HG03457 (cell line): ENCODE data around the gene CMIP.

Experiments
- ATAC-seq: cut with Tn5 transposase; IDR thresholded peaks from one replicate; pipeline ENCODE4 v1.9.1; 2021; ENCODE audit warnings: moderate number of reproducible peaks; ENCODE audit not compliant: unreplicated experiment

The CMIP gene

DNA sequence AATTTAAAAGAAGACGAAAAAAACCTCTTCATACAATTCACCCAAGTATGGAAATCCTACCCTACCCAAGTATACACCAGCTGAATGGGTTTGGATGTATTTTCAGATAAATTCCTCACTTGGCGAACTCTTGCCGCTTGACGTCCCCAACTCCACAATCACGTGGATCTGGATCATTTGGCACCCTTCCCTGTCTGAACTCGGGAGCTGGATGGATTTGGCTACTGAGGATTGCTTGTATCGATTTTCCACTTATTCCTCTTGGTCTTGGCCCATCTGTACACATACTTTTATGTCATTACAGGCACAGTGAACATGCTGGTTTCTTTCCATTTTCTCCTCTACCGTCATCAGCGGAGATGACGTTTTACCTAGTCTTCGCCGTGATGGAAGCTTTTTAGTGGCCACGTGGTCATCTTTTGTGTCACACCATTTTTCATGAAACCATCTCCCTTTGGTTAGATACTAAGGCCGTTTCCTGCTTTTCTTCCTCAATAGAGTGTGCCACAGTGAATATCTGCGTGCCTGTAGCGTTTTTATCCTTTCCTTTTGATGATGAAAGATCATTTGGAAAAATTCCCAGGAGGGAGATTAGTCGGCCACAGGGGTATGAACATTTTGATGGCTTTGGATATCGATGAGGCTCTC lies 47.1 kb downstream of the CMIP start:
- no peak for ATAC-seq

DNA sequence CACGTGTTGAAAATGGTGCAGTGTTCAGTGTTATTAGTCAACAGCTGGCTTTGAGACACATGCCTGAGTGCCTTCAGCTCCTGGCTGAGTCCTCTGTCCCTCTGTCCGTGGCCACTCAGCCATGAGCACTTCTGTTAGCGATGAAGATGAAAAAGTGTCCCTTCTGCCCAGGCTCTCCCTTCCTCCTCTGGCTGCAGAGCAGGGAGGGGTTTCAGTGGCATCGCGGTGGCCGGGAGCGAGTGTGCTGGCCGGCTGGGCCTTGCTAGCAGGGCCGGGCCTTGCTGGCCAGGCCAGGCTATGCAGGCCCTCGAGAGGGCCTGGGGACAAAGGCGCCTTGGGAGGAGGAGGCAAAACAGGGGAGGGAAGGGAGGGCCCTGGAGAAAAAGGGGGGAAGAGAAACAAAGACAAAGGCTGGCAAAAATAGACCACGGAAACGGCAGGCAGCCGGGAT lies 47.7 kb downstream of the CMIP start:
- ATAC-seq: no peak

DNA sequence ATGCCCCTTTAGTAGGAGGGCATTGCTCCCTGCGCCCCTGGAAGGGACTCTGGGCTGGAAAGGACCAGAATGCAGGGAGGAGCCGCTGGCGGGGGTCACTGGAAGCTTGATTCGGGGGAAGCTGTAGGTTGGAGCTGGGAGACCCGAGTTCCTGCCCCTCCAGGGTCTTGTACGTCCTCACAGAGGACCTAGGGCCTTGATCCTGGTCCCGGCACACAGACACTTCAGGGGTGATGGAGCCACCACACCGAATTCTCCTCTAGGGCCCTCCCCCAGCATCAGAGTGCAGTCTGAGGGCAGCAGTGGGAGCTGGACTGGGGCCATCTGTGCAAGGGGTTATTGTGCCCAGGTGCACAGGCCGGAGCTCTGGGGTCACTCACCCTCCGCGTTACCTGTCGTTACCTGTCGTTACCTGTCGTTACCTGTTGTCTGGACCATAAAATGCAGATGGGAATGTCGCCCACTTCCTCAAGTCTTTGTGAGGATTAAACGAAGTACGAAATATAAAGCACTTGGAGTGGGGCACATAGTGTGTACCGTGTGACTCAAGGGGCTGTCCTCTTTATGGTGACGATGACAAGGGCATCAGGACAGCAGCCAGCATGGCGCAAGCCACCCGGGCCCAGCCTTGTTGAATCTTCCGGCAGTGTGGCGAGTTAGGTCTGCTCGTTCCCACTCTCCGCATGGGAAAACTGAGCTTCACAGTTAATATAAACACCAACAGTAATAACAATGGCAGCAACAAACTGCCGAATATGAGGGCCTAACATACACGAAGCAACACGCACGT lies 48.6 kb downstream of the CMIP start:
- ATAC-seq: no peak

DNA sequence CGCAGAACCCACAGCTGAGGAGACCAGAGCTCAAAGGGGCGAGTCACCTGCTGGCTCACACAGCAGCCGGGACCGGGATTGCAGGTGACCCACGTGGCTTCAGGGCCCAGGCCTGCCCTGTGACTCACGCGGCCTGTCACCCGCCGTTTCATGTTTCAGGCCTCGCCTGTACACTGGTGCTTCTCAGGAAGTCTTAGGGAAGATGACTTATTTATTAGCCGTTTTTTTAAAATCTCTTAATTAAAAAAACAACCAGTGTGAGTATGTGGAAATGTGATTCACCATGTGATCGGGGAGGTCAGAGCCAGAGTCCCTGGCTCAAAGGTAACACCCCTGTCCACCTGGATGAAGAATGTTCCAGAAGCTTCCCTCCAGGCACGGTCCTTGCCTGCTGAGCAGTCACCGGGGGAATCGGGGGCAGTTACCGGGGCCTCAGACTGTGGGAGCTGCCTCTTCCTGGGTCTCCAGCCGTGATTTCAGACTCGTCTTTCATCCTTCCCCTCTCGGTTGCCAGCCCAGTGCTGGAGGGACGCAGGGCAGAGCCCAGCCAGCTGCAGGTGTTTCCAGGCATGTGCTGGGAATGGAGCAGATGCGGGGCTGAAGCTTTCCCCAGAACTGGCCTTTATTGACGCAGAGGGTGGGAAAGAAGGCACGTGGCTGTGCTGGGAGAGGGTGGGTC lies 49.3 kb downstream of the CMIP start:
- no peak for ATAC-seq

DNA sequence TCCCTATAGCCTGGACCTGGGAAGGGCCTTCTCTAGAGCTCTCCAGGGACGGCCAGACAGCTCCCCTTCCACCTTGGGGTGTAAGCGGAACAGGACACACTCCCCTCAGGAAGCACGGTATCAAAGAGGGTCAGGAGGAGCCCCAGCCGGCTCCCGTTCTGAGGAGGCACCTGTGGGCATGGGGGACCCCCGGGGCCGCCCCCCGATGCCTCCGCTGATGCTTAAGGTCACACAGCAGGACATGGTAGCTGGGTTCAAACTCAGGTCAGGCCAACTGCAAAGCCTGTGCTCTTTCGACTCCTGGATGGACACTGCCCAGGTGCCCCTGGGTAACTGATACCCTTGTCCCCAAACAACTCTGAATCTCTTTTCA lies 49.8 kb downstream of the CMIP start:
- no peak for ATAC-seq

DNA sequence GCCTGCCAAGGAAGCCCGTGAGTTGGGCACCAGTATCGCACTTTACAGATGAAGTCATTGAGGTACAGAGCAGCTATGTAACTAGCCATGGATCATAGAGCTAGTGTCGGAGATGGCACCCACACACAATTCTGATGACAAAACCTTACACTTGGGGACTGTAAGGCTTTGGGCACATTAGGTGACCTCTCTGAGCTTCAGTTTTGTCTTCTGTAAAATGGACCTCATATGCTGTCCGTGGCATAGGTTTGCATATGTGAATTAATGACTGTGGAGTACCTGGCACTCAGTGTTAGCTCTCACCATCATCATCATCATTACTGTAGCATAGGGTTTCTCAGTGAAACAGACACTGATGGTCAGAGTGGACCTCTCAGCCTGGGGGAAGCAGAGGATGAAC lies 50.3 kb downstream of the CMIP start:
- ATAC-seq: no peak

DNA sequence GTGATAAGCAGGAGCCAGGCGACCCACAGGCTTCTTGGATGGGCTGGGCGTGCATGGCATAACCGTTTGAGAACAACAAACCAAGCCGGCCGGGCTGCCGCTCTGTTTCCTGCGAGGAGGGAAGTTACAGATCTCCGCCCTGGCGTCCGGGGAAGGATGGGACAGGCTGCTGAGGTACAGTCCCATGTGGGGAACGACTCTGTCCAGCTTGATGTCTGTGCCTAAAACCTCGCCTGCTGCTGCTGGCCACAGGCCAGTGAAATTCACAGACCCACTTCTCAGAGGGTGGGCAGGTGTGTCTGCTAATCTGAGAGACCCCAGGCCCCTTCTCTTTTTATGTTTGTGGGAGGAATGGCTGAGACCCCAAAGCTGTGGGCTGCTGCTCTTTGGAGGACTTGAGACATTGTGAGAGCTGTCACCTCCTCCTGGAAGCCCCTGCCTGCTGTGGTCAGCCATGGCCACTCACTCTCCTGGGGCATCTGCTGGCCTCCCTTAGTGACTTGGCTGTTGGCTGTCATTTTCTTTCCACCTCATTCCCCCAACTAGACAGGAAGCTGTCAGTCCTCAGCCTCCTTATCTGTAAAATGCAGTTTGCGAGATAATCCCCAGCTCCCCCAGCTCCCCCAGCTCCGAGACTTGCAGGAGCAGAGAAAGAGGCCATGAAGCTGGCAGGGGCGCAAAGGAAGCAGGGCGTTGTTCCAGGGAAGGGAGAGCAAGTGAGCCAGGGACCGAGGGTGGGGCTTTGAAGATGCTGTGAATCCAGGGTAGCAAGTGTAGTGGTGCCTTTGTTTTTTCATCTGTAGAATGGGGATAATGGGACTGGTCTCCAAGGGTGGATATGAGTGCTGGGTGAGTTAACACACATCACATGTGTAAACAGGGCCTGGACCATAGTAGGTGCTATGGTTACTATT lies 51.0 kb downstream of the CMIP start:
- ATAC-seq: no peak

DNA sequence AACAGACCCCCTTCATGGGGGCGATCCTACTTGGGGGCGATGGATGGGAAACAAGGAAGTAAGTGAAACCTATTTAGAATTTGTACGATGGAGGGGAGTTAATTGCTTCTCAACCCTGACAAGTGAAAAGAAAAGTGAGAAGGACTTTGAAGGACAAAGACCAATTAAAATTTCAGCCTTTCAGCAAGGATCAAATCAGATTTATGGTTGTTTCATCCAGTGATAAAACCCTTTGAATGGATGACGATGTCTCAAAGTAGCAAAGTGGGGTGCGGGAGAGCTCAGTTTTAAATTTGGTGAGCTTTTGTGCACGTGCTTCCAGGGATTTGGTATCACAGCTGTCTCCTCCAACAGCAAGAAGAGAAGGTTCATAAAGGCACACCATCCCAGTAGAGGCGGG lies 51.7 kb downstream of the CMIP start:
- ATAC-seq: no peak

DNA sequence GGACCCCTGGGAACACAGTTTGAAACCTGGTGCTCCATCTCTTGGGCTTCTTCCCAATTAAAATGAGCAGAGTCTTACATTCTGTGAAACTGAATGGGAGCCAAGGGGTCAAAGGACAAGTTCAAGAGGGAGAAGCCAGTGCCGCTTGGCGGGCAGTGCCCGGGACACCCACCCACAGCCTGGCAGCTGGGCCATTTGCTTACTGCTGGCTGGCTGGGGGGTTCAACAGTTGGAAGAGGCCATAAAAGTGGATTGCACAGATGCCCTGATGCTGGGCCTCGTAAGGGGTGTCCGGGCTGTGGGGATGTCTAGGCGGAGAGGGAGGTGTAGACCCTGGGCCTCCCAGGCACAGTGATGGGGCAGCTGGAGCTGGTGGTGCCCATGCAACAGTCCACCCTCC lies 52.1 kb downstream of the CMIP start:
- no peak for ATAC-seq

DNA sequence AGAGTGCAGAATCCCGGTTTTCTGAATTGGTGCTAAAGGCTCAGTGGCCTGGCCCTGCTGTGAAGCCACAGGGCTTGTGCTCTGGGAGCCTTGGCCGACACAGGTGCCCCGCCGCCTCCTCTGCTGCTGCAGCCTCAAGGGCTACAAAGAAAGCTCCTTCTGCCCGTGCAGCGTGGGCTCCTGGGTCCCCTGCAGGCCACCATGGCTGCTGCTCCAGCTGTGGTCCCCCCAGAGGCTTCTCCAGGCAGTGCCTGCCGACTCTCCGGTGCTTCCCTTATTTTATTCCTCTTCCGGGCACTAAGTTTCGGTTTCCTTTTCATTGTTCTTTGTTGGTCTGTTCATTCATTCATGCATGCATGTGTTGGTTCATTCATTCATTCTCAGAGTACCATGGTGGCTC lies 53.1 kb downstream of the CMIP start:
- ATAC-seq: no peak

DNA sequence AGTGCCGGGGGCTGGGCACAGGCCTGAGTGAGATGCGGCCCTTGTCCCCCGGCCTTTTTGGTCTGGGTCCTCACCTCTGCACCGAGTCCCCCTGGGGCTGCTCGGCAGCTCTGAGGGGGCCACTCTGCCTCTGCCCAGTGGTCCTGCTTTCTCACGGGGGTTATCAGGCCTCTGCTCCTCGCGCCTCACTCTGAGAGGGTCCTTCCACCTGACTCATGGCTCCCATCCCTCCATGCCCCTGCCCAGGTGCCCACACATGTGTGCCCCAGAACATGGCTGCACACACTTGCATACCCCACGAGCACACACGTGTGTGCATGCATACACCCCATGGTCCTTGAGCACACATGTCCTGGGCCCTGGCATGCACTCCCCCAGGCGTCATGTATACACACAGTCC lies 53.7 kb downstream of the CMIP start:
- ATAC-seq: no peak

DNA sequence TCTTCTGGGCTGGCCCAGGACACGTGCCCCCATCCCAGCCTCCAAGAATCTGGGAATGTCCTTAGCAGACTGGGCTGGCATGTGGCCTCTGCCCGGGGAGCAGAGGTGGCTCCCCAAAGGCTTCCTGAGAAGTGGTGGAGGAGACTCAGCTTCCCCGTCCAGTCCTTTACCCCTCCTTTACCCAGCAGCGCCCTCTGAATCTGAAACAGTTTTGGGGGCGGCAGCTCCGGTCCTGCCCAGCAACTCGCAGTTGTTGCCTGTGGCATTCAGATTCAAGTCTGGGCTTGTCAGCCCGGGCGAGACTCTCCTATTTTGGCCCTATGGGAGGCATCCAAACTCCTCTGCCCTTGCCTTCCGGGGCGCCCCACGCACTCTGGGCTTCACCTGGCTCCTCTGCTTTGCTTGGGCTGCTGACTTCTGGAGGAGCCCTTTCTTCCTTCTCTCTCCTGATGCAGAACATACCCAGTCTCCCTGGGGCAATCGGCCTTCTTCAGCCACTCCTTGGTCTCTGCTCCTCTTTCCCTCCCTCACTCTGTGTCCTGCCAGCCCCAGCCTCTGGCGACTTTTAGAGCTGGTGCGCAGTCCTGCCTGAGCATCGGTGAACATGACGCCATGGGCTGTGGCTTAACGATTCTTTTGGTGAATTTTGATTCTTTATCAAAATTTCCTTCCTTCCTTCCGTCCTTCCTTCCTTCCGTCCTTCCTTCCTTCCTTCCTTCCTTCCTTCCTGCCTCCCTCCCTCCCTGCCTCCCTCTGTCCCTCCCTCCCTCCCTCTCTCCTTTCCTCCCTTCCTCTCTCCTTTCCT lies 55.2 kb downstream of the CMIP start:
- ATAC-seq: no peak

DNA sequence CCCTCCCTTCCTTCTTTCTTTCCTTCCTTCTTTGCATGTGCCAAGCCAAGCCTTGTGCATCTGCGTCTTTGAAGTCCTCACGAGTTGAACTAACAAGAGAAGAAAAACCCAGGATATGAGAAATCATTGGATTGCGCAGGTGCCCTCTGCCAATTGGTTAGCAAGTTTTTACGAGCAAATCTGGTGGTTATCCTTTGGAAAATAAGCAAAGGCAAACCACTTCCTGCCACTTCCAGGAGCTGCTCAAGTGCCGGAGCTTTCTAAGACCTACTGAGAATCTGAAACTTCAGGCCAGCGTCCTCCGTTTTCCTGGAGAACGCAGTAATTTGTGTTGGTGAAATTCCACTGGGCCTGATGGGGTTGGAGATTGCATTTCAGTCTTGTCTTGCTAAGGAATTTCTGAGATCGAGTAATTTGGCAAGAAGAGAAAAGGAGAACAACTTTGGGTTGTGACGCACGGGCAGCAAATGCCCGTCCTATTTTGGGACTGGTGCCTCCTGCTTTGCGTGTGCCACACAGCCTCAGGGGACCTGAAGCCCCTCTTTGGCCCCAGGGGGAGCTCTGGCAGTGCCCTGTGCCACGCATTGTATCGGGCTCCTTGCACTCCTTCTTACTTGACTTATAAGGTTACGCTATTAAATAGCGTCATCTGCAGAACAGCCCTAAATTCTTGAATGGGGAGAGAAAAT lies 56.4 kb downstream of the CMIP start:
- no peak for ATAC-seq

DNA sequence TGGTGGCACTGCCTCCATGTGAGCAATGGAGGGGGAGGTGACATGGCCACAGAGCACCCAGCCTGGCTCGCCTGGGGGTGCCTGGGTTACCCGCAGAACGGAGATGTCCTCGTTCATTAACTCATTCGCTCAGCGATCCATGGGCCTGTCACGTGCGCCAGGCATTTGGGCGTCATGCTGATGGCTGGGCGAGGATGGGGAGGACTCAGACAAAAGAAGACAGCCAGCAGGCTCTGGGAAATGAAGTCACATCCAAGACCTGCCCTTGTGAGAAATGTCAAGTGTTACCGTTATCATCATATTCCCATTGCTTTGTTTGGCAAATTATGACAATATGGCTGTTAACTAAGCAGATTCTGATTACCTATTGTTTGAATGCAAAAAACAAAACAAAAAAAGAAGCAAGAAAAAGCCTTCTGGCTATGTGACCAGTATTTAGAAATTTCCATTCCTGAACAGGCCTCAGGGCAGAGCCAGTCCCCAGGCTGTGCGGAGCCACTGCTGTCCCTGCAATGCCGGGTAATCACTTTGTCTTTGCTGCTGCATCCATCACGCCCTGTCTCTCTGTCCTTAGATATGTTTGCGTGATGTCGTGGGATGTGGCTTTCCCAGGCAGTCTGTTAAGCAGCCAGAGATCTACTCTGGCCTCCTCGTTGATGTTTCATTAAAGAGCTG lies 57.9 kb downstream of the CMIP start:
- no peak for ATAC-seq

DNA sequence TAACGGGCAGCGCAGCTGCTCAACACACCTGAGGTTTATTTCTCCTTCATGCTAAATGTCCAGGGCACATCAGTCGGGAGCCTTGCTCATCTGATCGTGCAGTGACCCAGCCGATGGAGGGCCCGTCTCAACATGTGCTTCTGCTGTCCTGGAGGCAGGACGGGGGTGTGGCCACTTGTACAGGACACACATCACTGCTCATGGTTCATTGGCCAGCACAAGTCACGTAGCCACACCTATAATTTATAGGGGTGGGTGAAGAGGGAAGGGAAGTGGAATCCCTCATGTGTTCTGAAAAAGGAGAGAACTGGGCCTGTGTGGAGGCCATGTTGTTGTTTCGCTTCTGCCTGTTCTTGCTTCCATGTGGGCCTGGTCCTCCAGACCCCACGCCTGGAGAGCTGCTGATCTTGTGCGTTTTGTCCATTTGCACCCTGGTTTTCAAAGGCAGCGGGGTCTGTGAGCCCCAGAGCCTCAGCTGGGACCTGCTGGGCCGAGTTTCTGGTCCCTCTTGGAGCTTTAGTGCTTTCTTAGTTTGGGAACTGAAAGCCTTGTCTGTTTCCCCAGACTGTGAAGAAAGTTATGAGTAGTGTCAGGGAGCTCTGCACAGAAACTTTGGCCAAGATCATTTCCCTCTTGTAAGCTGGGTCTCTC lies 60.5 kb downstream of the CMIP start:
- no peak for ATAC-seq

DNA sequence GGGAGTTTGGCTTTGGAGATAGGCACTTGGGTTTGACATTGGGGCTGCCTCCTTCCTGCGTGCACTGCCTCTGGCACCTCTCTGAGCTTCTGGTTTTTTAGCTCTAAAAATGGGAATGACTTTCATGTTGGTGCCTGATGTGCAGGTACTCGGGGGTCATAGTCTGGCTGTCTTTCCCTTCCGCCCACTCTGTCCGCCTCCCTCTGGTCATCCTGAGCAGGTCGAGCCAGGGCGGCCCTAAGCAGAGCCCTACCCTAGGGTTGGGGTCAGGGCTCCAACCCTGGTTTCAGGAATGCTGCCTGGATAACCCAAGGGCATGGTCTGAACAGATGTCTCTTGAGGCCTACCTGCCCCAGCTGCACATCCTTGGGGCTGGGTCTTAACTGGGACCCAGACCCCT lies 64.8 kb downstream of the CMIP start:
- ATAC-seq: no peak

DNA sequence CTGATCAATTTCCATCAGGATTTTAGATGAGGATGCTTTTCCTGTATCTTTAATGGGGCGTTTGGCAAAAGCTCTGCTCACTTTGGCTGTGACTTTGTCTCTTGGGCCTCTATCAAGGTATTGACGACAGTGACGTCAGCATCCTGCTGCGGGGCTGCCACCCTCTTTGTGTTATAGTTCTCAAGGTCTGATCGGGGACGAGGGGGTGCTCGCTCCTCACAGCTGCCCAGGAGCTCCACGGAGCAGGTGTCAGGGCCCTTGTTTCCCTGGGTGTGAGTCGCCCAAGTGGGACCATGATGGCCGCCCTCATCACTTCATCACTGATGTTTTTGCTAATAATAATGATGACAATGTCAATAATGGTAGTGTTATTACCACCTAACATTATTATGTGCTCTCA lies 65.4 kb downstream of the CMIP start:
- no peak for ATAC-seq

DNA sequence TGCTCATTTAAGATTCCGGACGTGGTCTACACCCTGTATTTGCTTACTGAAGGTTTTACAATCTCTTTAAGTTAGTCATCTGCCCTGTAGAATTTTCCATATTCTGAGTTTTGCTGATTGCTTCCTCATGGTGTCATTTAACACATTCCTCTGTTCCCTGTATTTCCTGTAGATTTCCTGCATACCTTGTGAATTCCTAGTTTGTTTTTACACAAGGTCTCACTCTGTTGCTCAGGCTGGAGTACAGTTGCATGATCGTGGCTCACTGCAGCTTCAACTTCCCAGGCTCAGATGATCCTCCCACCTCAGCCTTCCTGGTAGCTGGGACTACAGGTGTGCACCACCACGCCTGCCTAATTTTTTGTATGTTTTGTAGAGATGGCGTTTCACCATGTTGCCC lies 66.8 kb downstream of the CMIP start:
- no peak for ATAC-seq
